GM19463 (cell line): ENCODE measurements around the gene DTX1.

ENCODE experiments used
- ATAC-seq: cut with Tn5 transposase; IDR thresholded peaks from one replicate; pipeline ENCODE4 v1.9.1; 2021; ENCODE audit warnings: mild to moderate bottlenecking, moderate library complexity; ENCODE audit not compliant: unreplicated experiment

Gene DTX1

DNA sequence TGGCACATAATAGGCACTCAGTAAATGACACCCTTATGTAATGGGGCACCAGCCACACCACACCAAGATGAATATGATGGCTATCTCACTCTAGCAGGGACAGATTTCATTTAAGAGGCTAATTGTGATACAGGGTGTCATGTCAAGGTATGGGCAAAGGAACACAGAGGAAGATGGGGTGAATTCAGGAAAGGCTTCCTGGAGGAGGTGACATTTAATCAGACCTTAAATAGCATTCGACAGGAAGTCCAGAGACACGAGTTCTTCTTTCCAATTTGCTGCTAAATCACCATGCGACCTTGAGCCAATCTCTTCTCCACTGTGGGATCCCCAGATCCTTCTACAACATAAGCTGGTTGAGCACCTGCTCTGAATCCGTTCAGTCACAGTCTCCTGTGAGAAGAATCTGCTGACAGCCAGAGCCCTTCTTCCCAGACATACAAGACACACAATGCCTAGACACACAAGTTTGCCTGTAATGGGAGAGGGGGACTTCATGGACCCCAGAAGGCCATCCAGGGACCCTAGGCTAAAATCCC lies 1.5 kb upstream of the DTX1 start:
- ATAC-seq = no peak

DNA sequence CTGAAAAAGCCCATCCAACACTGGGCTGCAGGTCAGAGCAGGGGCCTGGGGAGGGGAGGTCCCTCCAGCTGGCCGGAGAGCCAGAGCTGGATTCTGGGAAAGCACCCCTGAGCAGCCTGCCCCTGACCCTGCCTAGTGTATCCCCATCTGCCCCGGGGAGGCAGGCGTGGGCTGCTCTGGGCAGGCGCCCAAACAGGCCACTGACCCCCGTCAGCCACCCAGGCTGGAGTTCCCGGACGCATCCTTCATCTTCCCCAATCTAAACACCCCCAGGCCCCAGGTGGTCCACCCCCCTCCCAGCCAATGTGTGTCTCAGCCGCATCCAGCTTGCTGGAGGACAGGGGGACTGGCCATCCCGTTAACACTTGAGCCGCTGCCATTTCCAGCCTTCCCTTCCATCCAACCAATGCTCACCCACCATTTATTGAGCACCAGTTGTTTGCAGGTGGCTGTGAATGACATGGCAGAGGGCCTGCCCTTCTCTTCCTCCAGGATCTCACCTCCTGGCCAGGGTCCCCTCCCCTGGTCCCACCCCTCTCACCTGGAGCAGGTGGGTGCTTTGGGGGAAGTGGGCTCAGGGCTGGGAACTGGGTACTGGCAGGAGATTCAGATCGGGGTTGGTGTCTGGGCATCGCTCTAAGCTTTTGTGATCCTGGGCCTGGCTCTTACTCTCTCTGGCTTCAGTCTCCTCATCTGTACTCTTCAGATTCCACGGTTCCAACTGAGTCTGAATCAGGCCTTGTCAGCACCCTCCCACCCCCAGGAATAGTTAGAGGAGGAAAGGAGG lies 743 bp upstream of the DTX1 start:
- no peak for ATAC-seq

DNA sequence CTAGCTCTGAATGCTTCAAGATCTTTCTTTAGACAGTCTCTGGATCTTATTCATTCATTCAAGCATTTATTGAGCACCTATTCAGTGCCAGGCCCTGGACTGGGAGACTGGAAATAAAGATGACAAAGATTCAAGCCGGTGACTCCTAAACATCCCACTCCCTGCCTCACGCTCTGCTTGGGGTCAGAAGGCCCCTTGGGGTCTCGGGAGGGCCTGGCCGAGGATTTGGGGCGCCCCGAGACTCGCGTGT lies 224 bp upstream of the DTX1 start:
- no peak for ATAC-seq

DNA sequence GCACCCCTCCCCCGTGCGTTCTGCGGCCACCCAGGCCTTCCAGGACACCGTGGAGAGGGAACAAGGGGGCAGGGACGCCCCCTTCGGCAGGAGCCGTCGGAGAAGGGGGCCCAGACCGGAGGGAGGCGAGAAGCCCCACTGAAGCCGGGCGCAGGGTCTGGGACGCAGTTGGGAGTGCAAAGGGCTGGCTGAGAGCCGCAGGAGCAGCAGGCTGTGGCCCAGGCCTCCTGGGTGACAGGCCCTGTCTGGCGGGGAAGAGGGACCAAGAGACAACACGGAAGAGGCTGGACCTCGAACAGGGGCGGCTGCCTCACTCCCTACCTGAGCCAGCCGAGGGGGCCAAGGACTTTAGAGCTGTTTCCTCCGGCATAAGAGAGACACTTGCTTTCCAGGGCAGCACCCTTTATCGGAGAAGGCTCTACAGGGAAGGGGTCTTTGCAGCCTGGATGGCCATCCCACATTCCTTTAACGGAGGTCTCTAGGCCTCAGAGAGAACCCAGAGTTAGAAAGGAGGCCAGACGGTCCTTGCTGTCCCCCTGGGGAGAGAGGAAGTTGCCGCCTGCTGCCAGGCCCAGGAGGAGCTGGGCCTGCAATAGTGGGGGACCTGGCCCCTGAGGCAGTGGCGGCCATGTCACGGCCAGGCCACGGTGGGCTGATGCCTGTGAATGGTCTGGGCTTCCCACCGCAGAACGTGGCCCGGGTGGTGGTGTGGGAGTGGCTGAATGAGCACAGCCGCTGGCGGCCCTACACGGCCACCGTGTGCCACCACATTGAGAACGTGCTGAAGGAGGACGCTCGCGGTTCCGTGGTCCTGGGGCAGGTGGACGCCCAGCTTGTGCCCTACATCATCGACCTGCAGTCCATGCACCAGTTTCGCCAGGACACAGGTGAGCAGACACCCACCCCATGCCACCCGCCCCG lies 1.3 kb downstream of the DTX1 start:
- no peak for ATAC-seq

DNA sequence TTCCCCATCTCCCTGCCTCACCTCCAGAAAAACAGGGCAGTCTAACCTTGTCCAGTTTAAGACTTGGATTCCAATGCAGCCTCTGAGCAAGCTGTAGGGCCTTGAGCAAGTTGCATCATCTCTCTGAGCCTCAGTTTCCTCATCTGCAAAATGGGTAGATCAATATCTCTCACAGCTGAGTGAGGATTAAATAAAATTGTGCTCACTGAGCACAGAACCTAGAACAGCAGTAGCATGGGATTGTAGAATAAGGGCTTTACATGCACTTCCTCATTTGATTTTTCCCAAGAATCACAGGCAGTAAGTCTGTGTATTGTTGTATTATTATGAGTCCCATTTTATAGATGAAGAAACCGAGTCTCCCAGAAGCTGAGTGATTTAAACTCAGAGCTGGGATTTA lies 2.0 kb downstream of the DTX1 start:
- no peak for ATAC-seq

DNA sequence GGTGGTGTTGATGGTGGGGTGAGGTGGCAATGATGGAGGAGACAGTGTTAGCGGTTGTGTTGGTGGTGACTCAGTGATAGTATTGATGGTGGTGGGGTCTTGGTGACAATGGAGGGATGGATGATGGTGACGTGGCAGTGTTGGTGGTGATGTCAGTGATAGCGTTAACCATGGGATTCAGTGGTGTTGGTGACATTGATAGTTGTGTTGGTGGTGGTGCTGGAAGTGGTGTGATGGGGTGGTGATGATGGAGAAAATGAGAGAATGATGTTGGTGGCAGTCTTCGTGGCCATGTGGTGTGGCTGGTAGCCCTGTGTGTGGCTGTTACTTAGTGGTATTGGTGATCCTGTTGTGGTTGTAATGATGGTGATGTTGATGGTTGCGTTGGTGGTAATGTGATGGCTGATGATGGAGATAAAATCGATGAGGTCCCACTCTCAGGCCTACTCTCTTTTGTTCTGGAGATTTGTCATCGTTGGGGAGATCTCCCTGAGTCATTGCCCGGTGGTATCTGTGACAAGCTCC lies 2.6 kb downstream of the DTX1 start:
- ATAC-seq = no peak

DNA sequence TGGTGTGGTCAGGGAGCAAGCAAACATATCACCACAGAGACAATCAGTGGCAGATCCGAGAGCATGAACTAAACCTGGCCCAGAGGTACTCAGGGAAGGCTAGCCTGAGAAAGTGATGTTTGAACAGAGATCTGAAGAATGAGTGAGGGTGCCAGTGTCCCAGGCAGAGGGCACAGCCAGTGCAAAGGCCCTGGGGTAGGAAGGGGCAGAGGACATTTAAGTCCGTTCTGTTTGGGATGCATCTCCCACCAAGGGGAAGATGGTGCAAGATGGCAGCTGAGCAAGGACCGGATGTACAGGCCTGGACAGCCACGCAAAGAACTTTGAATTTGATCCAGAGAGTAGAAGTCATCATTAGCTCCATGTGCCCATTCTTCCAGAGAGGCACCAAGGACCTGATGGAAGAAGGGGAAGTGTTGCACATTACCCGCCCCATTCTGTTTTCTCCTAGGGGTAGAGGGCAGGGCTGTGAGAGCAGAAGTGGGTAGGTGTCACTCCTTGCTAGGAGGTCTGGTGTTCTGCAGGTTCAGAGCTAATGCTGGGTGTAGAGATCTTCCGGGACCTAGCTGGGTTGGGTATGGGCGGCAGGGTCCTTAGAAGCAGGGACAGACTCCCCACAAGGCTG lies 3.9 kb downstream of the DTX1 start:
- ATAC-seq = no peak

DNA sequence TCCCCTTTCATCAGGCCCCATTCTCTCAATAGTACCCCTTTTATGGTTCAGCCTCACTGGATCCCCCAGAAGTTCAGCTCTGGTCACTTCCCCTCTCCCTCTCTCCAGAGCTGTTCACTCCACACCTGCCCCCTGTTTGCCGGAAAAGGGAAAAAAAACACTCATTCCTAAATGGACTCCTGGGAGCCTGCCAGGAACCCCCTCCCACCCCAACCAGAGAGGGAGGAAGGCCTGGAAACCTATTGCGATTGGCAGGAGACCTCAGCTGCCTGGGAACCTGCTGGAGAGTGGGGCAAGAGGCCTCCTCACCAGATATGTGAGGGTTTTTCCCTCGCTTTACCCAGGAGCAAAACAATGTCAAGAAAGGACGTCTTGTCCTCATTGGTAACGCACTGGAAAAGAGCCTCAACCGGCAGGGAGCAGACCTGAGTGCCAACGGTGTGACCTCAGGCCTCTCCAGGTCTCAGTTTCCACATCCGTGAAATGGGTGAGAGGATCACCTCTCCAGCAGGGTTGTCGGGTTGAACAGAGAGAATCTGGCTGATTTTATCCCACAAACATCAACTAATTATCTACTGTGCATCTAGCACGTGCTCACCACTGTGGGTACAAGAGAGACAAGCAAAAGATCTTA lies 4.6 kb downstream of the DTX1 start:
- no peak for ATAC-seq

DNA sequence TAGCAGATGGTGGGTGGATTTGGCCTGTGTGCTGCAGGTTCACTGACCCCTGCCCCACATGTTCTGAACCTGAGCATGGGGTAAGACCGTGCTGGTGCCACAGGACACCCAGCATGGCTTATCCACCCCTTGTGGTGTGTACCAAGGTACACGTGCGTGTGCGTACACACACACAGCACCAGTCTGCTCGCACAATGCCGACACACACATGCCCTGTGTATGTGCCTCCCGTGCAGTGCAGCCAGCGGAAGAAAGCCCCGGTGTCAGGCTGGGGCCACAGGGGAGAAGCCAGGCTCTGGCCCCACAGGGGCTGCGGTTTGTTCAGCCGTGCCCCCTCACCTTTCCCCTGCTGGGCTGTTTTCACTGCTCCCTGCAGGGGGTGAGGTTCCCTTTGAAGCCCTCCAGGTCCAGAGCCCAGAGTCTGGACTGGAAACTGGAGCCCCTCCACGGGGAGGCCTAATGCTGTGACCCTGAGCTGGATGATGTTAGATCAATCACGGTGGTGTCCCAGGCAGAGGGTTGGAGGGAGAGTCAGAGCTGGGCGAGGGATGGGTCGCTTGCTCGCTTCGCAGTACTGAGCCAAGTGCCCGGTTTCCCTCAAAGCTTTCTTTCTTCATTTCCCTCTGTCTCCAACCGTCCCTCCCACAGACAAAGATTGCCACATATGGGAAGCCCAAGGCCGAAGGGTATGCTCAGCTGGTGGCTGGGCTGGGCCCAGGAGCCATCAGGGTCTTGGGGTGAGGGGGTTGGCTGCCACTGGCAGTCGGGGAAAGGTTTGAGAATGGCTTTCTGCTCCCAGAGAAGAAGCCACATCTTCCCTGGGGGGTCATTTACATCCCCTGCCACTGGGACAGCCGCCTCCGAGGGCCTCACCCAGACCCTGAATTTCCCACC lies 6.2 kb downstream of the DTX1 start:
- no peak for ATAC-seq

DNA sequence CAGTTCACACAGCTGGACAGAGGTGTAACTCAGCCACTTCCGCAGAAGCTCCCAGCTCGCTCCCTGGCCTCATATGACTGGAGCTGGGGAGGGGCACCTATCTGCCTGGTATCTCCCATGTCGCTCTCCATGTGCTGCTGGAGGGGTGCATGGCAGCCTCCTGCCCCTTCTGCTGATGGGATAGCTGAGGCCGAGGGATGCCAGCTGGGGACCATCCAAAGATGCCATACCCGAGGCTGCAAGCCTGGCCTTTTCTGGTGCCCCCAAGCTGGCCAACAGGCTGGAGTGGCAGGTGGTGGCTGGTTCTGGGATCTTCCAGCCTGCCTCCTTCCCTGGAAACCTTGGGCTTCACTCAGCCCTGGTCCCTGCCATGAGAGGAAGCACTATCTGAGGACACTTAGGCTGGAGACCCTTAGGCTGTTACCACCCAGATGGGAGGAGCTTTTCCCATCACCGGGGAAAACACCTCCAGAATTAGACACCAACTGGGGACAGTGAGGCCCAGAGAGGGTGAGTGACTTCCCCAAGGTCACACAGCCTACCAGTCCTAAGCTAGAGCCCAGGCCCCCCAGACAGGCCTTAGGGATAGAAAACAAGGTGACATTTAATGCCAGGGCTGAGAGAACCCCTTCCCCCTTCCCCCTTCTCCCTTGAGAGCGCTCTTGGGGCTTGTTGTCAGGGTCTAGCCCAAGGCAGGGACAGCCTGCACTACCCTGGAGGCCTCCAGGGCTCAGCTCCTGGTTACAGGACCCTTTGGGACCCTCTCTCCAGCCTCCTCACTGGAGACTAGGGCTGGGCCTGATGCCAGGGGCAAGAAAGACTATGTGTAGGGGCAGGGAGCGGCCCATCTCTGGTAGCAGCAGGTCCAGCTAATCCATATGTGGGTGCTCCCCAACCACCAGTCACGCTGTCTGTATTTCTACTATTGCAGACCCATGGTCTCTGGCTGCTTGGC lies 7.1 kb downstream of the DTX1 start:
- ATAC-seq = no peak

DNA sequence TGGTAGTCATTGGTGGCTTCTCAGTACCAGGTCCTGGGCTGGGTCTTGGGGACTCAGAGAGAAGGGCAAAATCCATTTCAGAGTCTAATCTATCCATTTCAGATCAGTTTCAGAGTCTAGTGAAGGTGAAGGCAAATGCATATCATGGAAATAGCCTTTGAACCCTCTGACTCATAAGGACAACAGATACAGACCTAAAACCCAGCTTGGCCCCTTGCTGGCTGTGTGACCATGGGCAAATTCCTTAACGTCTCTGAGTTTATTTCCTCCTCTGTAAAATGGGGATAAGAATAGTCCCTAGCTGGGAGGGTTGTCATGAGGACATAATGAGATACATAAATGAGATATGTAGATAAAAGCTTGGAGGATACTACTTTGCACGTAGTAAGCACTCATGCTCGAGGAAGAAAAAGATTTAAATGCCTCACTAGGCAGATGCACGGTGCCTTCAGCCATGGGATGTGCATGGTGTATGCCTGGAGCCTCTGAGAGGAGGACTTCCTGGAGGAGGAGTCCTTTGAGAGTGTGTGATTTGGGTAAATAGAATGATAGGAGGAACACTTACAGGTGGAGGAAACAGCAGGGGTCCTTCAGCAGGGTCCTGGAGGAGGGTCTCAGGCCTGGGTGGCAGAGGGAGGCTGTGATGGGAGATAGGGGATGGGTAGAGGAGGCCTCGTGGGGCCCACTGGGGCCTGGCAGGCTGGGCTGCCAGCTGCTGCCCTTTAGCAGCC lies 8.0 kb downstream of the DTX1 start:
- no peak for ATAC-seq

DNA sequence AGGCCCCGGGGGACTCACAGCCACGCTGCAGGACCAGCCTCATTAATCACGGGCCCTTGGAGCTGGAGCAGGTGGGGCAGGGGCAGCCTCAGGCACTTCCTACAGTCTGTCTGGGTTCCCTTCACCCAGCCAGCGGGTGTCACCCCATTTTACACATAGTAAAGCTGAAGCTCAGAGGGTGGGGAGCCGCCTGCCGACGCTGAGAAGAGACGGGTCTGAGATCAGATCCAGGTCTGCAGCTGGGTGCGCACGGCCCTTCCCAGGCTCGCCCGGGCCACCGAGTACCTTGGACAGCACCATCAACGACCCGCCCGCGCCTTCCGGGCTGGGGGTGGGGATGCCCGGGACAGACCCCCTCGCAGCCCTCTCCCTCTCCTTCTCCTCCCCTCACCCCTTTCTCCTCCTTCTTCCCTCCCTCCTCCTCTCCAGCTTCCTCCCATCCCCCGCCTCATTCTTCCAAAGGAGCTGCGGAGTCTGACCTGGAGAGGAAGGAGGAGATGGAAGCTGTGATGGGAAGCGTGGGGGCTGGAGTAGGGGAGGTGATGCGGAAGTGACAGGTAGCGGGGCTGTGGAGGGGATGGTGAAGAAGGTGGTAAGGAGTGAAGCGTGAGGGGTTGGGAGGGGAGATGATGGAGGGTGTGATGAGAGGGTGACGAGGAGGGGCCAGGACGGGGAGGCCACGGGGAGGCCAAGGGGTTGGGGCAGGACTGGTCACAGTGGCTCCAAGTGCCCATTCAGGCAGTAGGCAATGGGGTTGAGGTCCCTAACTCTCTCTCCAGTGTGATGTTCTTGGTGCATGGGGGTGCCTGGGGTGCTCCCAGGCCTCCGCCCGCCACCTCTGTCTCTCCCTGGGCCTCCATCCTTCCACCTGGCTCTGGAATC lies 8.8 kb downstream of the DTX1 start:
- no peak for ATAC-seq

DNA sequence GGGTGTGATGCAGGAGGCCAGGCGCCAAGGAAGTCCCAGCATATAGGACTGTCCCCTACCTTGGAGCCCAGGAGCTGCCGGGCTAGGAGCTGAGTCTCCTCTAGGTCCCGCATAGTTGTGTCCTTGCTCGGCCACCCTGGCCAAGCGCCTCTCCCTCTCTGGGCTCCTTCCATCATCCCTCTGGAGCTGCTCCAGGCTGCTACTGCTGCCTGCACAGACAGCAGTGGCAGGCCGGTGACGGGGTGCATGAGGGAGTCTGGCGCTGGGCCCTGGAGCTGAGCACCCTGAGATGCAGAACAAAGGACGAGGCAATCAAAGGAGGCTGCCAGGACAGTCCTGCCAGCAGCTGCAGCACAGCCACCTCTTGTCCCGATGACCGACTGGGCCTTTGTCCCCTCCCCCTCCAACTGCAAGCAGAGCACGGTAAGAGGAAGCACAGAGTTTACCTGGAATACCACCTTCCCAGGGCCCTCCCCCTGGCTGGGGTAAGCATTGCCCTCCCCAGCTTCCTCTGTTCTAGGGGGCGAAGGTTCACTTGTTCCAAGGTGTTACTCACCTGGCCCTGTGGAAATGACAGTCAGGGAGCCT lies 10.4 kb downstream of the DTX1 start:
- ATAC-seq = no peak

DNA sequence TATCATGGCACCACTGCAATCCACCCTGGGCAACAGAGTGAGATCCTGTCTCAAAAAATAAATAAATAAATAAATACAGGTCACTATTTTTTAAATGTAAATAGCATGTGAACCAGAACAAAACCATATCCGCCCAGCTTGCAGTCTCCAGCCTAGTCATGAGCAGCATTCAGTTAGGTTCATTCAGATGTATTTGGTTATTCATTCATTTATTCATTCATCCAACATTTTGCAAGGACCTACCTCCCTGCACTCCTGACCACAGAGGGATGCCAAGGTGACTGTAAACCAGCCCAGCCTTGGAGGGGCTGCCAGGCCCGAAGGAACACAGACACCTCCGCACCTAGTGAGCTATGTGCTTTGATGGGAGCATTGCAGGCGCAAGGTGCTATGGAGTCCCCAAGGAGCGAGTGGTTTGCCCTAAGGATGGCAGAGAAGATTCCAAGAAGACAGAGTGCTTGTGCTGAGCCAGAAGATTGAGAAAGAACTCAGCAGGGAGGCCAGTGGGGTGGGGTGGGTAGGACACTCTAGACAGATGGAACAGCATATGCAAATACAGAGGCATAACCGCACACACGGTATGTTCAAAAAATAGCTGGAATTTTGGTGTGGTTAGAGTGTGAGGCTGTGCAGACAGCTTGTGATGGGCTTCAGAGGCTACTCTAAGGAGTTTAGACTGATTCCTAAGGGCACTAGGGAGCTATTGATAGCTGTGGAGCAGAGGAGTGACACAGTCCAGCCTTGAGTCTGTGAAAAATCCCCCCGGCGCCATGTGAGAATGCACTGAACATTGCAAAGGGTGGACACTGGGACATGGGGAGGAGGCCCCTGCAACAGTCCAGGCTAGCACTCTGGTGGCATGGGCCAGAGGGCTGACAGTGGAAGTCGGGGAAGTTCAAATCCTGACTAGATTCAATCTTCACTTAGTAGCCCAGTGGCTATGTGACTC lies 11.7 kb downstream of the DTX1 start:
- ATAC-seq = no peak

DNA sequence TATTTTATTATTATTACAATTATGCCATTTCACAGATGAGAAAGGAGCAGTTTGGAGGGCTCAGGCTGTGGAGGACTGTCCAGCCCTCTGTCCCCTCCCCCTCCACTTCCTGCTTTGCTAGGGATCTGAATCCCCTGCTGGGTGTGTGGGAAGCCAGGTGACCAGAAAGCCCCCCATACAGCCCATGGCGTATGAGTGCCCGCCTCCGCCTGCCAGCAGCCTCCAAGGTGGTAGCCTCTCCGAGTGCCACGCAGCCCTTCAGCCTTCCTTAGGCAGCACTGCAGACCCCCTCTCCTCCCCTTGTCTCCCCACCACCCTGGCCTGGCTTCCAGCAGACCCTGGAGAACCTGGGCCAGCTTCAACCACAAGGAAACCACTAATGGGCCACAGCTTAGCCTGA lies 12.6 kb downstream of the DTX1 start:
- no peak for ATAC-seq

DNA sequence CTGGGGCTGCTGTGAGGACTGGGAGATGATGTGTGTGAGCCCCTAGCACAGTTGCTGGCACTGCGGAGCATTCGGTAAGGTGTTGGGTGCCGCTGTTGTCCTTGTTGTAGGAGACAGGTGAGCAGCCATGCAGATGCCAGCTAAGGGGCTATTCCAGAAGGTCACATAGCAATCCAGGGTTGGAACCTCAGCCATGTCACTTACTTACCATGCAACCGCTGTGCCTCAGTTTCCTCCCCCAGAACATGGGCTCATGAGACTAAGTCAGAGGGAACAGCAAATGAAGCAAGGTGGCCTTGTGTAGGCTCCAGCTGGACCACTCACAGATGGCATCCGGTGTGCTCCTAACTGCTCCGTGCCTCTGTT lies 13.2 kb downstream of the DTX1 start:
- no peak for ATAC-seq
